Measurements from ENCODE around the gene CNTROB.
A peak's percentile ranks its signal among the peaks of the same experiment; 100 is the strongest.

CNTROB gene

GRCh38 chr17:7909089-7909488, 22.9 kb upstream of the CNTROB start:
- DNase-seq (ENCODE audit: low read depth, low spot score): no peak

DNA sequence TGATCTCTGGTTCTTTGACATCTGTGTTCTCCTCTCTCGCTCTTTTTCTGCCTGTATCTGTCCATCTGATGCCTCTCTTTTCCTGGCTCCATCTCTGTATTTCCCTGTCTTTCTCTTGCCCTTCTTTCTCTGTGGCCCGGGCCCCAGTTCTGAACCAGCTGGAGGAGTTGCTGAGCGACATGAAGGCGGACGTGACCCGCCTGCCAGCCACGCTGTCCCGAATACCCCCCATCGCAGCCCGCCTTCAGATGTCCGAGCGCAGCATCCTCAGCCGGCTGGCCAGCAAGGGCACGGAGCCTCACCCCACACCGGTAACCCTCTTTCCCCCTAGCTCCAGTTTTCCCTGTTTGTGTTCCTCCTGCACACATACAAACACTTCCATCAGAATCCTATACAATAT, 21.7 kb upstream of the CNTROB start:
- no peak for DNase-seq (ENCODE audit: low read depth, low spot score)

- no peak for DNase-seq (ENCODE audit: low read depth, low spot score)
Observed at GRCh38 chr17:7910711-7911110, 21.3 kb upstream of the CNTROB start.

DNA sequence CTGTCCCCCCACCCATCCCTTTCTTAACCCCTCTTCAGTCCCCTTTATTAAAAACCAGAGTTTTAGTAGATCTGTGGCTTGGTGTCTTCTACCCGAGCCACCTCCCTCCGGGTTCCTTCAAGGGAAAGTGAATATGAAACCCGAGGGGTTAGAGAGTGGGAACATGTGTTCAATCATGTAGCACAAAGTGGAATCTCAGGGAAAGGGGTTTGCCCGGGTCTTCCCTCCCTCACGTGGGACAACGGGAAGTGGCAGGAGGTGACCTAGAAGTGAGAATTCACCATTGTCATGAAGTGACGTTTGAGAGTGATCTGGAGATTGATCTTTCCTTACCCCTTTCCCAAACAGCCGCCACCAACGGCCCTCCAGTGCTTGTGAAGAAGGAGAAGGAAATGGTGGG, 20.9 kb upstream of the CNTROB start:
- no peak for DNase-seq (ENCODE audit: low read depth, low spot score)

DNA sequence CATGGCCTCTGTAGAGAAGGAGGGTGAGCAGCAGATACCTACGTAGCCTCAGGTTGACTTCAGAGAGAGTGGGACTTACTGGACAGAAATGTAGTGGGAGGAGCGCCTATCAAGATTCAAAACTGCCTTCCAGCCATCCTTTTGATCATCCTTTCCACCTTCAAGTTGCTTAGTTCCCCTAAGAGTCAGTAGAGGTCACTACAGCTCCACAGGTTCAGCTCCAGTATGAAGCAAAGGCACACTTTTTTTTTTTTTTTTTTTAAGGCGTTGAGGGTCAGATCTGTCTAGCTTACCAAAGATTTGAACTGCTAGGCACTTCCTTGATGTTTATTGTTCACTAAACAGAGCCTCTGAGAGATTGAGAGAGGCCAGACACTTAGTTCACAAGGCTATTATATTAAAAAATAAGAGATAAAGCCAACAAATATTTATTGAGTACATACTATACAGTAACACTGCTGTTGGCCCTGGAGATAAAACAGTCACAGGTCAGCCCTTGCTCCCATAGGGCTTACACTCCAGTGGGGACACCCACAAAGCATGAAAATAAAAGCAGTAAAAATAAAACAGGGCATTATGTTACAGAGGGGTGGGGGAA, 19.0 kb upstream of the CNTROB start:
- DNase-seq (ENCODE audit: low read depth, low spot score): peak; percentile 70

DNA sequence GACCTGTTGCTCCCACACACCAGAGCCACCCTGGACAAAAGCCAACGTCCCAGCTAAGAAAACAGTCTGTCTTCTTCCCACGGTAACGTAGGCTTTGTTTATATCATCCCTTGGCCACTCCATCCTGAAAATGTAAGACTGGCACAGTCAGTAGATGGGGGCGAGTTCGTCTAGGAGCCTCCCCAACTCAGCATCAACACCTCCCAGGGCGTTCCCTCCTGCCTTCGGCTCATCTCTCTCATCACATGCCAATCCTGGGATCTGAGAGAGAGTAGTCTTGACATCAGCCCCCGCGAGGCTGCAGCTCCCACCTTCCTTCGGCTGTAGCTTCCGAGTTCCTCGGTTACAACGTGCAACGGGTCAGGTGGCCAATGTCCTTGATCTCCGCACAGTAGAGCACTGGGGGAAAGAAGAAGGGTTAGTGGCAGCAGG, 16.8 kb upstream of the CNTROB start:
- no peak for DNase-seq (ENCODE audit: low read depth, low spot score)

- peak; percentile 92 for DNase-seq (ENCODE audit: low read depth, low spot score)
Observed at GRCh38 chr17:7915611-7916384, 16.2 kb upstream of the CNTROB start, which contains the start of gene RNF227. RNF227 (minus strand) TSS chr17:7916289; CDS start chr17:7916195, 94 bp downstream.

DNA sequence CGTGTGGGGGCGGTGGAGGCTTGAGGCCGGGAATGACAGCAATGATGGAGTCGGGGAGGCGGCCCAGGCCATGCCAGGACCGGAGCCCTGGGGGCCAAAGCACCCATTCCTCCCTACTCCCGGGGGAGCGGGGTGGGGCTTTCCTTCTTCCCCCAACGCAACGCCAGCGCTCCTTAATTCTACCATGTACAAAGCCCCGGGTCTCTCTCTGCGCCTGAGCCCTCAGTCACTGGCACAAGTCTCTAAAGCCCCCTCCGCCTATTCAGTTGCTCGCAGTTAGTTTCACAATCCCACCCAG, 15.7 kb upstream of the CNTROB start:
- no peak for DNase-seq (ENCODE audit: low read depth, low spot score)

GRCh38 chr17:7916808-7917207, 15.2 kb upstream of the CNTROB start:
- no peak for DNase-seq (ENCODE audit: low read depth, low spot score)

DNA sequence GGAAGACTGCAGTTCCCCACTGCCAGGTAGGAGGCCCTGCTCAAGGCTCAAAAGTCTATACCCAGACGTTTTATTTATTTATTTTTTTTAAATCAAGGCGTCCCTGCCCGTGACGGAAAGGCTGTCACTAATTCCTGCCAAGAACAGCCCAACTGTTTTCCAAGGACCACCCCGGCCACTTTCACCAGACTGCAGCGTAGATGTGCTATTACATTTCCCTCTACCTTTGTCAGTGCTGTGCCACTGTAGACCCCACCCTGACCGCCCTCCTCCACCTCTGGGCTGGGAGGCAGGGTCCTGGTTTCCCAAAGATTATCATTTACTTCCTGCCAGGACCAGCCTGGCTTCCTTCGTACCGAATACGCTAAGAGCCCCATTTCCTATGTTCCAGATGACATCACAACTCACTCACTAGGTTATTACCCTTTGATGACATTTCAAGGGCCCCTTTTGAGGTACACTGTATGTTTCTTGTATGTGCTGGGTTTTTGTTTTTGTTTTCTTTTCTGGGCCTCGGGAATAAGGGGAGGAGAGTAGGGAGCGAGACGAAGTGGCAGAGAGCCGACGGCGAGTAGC, 9.6 kb upstream of the CNTROB start:
- no peak for DNase-seq (ENCODE audit: low read depth, low spot score)

- DNase-seq (ENCODE audit: low read depth, low spot score): peak; percentile 87
Observed at GRCh38 chr17:7922845-7923628, 9.0 kb upstream of the CNTROB start.

DNA sequence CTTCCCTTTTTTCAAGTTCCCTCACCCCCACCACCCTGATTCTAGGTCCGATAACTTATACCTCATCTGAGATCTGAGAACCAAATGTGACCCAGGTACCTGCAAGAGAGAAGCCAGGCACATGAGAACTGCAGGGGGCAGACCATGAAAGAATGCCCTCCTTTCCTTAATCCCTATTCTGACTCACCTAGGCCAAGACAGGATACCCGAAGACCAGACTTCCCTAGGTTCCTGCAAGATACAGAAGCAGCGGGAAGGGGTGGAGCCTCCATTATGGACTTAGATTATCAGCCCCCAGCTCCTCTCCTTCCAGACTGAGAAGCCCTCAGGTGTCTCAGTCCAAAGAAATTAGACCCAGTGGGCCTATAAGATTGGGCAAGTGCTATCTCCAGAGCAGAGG, 4.4 kb upstream of the CNTROB start:
- DNase-seq (ENCODE audit: low read depth, low spot score): no peak

DNA sequence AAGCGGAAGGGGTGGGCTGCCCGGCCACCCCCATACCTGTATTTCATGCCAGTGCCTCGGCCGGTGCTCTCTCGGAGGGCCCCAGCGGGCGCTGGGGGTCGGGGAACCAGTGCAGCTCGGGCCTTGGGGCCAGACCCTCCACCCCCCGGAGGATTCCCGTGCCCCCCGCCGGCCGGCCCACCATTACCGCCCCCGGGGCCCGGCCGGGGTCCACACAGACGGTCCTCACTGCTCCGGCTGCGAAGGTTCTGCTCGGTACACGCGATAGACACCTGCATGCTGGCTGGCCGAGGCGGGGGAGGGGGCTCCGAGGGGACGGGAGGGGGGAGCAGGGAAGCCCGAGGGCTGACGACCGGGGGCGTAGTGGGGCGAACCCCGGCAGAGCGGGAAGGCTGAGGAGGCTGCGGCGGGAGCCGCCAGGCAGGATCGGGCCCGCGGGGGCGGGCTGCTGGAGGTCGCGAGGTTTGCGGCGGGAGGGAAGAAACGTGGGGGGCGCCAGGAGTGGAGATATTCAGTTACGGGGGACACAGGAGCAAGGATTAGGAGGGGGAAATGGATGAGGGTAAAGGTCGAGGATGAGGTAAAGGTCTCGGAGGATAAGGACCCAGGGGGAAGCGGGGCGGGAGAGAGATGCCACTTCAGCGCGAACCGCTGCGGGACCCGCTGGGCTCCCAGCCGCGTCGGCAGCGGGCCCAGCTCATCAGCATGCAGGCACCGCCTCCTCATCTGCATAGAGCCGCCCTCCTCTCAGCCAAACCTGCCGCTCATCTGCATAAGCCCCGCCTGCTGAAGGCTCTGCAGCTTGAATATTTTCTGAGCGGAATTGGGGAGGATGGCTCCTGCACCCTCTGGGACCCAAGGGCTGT, 2.6 kb upstream of the CNTROB start, which contains the start of gene KCNAB3:
KCNAB3 (minus strand) TSS at position 699 of the 866 bp plus-strand sequence; CDS start at position 278, 421 bp downstream.
- DNase-seq (ENCODE audit: low read depth, low spot score): peak; percentile 85

DNA sequence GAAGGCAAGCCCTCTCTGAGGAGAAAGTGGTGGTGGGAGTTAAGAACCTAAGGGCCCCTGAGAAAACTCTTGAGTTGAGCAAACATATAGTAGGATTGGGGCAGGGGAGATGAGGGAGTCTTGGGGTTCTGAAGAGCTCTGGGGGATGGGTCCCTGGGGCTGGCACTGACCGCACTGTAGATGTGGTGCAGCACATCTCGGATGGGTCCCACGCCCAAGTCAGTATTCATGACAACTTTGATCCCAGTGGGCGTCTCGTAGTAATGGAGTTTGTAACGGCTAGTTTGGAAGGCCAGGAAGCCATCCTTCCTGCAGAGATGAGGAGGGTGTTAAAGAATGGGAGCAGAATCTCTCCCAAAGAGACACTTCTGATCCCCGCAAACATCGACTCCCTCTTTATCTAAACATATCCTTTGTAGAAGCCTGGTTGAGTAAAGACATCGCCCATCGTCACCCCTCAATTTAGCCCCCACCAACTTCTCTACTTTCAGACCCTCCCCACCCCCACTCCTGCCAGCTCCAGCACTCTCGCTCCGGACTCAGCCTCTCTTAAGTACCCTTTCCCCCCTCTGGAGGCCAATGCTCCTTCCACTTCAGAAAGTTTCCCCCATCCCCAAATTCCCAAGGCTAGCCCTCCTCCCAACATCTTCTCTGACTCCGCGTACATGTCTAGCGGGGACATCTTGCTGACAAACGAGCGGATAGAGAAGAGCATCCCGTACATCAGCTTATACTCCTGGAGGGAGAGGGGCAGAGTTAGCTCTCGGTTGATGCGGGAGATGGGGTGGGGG, 970 bp upstream of the CNTROB start:
- DNase-seq (ENCODE audit: low read depth, low spot score): no peak

DNA sequence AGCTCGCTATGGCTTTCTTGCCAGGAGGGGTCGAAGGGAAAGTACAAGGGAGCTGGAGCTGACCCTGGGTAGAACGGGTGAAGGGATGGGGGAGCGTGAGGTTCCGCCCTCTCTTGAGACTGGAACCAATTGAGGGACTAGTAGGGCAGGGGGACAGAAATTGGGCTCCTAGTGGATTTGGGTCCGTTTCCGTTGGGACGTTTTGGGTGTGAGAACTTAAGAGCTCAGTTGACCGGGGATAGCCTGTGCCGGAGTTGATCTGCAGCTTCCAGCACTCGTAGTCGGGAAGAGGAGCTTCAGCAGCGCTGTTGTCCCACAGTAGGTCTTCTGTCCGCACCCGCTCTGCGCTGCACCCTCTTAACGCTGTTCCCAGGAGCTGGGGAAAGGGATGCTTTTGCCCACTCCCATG, 481 bp downstream of the CNTROB start:
- peak; percentile 52 for DNase-seq (ENCODE audit: low read depth, low spot score)

DNA sequence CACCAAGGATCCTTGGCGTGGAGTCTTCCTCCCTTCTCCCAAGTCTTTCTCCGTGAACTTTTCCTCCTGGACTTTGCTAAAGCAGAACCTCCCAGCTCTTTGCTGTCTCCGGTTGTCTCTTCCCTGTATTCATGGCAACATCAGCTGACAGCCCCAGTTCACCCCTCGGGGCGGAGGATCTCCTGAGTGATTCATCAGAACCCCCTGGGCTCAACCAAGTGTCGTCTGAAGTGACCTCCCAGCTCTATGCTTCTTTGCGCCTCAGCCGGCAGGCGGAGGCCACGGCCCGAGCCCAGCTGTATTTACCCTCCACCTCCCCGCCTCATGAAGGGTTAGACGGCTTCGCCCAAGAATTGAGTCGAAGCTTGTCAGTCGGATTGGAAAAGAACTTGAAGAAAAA, 943 bp downstream of the CNTROB start:
- peak; percentile 80 for DNase-seq (ENCODE audit: low read depth, low spot score)

DNA sequence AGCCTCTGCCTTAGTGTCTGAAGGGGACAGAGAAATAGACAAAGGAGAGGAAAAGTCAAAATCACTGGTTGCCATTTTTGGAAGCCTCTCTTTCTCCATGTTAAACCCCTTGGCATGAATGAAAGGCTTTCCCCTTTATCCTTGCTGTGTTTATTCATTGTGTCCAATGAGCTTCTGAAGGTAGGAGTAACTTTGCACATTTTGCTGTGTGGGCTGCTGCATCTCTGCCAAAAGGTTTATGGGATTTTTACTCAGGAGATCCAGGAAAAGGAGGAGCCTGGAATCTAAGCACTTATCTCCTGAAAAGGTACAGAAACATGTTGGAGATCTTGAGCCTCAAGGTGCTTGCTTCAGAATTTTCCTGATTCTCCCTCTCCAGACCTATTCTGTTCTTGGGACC, 3.9 kb downstream of the CNTROB start:
- DNase-seq (ENCODE audit: low read depth, low spot score): no peak

DNA sequence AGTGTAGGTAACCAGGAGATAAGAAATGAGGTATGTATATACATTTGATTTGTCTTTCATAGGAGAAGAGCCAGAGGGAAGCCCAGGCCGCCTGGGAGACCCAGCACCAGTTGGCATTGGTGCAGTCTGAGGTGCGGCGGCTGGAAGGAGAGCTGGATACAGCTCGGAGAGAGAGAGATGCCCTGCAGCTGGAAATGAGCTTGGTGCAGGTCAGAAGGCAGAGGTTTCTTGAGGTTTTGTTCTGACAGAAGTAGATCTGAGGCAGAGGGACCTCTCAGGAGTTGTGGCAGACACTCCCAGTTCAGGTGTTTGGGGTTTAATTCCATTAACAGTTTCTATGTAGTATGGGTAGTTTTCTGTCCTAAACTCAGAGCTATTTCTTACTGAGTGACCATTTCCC, 8.0 kb downstream of the CNTROB start:
- DNase-seq (ENCODE audit: low read depth, low spot score): no peak

DNA sequence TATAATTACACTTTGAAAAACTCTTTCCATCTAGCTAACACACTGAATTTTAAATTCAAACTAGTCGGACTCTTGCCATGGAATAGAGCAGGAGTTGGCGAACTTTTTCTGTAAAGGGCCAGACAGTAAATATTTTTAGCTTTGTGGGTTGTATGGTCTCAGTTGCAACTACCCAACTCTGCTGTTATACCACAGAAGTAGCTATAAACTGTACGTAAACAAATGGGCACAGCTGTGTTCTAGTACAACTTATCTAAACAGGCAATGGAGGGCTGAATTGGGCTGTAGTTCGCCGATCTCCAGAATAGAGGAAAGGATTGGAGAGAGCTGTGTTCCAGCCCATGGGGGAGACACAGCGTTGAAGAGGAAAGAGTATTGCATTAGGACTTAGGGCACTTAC, 8.7 kb downstream of the CNTROB start:
- DNase-seq (ENCODE audit: low read depth, low spot score): no peak

DNA sequence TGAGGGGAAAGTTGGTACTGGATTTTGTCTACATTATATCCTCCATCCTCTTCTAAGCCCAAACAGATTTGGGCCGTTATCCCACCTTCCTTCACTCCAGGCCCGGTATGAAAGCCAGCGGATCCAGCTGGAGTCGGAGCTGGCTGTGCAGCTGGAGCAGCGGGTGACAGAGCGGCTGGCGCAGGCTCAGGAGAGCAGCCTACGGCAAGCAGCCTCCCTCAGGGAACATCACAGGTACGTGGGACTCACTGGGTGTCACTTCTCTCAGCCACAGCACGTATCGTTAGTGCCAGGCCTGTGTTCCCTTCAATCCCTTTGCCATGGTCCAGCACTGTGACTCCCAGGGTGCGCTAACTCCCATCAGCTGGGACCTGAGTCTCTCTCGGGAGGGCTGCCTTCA, 11.3 kb downstream of the CNTROB start:
- DNase-seq (ENCODE audit: low read depth, low spot score): no peak
